Lower leg skin (tissue), 3 donors: Measurements from ENCODE around the gene SYT15B.
"Not testable (repeated sequence)": the region's sequence is repeated elsewhere in the genome, so short reads cannot be mapped to it uniquely, and the experiment has no call there.

Experiments used
- CTCF ChIP-seq, 3 donors: fragments of 450-650 bp; IDR thresholded peaks; one replicate each; pipeline ENCODE4 v1.5.1; 2016; ENCODE audit warnings: antibody characterized with exemption in 3 of 3, mild to moderate bottlenecking in 3 of 3, moderate library complexity in 2 of 3
- POLR2A ChIP-seq, 2 donors: fragments of 450-650 bp; IDR thresholded peaks; one replicate each; pipeline ENCODE4 v1.6.1; 2016 to 2017; ENCODE audit warnings: antibody characterized with exemption in 2 of 2, mild to moderate bottlenecking in 1 of 2, moderate library complexity in 1 of 2

- TF ChIP-seq CTCF, POLR2A (IDR thresholded peaks at IDR 0.05): not testable (repeated sequence)
Measured at GRCh38 chr10:47765232-47765631, 1.8 kb upstream of the SYT15B start.
